Tibial artery (tissue), 4 donors: Measurements from ENCODE around the gene TOR4A.
"Not testable (repeated sequence)": the region's sequence is repeated elsewhere in the genome, so short reads cannot be mapped to it uniquely, and the experiment has no call there.

Experiments used
- DNase-seq, 2 donors: peaks; one replicate each; pipeline ENCODE4 v3.0.0-alpha.2; 2019
- H3K27ac ChIP-seq, 2 donors: fragments of 200-600 bp; sonication (generic) in 1 of 2; 1 replicate in 1 of 2; 2 replicates in 1 of 2; pipeline ENCODE4 v1.5.1; 2018 to 2019; ENCODE audit warnings: mild to moderate bottlenecking in 1 of 2
- H3K27me3 ChIP-seq, 2 donors: fragments of 200-600 bp; sonication (generic) in 1 of 2; one replicate each; pipeline versions ENCODE4 v1.5.1 to v1.6.0; 2016 to 2019
- H3K36me3 ChIP-seq, 3 donors: fragments of 200-600 bp; sonication (generic) in 2 of 3; one replicate each; pipeline ENCODE4 v1.5.1; 2016 to 2019; ENCODE audit warnings: mild to moderate bottlenecking in 2 of 3
- H3K4me1 ChIP-seq, 4 donors: fragments of 200-600 bp; sonication (generic) in 2 of 4; 1 replicate in 3 of 4; 2 replicates in 1 of 4; pipeline ENCODE4 v1.5.1; 2016 to 2019
- H3K4me3 ChIP-seq, 2 donors: fragments of 200-600 bp; sonication (generic) in 1 of 2; 1 replicate in 1 of 2; 2 replicates in 1 of 2; pipeline ENCODE4 v1.5.1; 2018 to 2019; ENCODE audit warnings: mild to moderate bottlenecking in 2 of 2
- H3K9me3 ChIP-seq, 3 donors: fragments of 200-600 bp; sonication (generic) in 1 of 3; one replicate each; pipeline ENCODE4 v1.5.1; 2016 to 2019
- intact Hi-C: fragments of 100-400 bp; cut with DNase I; formaldehyde crosslinking; loops from one replicate; pipeline ENCODE4 v1.15.0; 2023; ENCODE audit warnings: low total_unique reads
- TF ChIP-seq, protein P1 (sequence below), 2 experiments: fragments of 200-600 bp in 1 of 2; fragments of 450-650 bp in 1 of 2; IDR thresholded peaks; one replicate each; pipeline ENCODE4 v1.5.1; 2017 to 2019; ENCODE audit warnings: antibody characterized with exemption in 2 of 2, mild to moderate bottlenecking in 1 of 2, moderate library complexity in 1 of 2

Gene TOR4A

DNA sequence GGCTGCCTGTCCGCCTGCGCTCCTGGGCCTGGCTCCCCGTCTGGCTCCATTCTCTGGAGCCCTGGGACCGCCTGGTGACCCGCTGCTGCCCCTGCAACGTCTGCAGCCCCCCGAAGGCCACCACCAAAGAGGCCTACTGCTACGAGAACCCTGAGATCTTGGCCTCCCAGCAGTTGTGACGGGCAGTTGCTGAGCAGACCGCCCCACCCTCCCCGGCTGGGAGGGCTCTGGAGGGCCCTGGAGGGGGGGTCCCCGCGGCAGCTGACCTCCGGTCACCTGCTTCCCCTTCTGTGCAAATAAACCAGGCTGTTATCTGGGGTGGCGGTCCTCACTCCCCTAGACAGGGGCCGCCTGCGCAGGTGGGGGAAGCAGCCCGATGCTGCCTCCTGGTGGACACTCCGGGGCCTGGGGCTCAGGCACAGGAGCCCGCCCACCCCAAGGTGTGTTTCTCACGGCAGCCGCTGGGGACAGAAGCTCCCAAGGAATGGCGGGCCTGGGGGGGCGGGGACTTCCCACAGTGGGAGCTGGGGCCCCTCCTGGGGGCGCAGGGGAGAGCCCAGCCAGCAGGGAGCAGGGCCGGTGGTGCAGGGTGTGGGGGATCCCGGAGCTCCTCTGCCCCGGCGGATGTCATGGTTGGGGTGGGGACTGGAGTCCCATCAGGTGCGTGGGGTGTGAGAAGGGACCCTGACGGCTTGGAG is 41.1 kb upstream of the TOR4A start:
- Histone ChIP-seq H3K9me3 (no peaks in the 10 kb centered on the region), H3K4me3 (no peak overlapping the region), H3K4me1 (peaks cover 0 to 38% (median 15%) of the 10 kb centered on the region in 4 donors), H3K27me3 (peaks cover 0 to 49% of the 10 kb centered on the region in 2 donors), H3K27ac (no peak overlapping the region), H3K36me3 (no peaks in the 10 kb centered on the region)
- TF ChIP-seq, protein P1, sequence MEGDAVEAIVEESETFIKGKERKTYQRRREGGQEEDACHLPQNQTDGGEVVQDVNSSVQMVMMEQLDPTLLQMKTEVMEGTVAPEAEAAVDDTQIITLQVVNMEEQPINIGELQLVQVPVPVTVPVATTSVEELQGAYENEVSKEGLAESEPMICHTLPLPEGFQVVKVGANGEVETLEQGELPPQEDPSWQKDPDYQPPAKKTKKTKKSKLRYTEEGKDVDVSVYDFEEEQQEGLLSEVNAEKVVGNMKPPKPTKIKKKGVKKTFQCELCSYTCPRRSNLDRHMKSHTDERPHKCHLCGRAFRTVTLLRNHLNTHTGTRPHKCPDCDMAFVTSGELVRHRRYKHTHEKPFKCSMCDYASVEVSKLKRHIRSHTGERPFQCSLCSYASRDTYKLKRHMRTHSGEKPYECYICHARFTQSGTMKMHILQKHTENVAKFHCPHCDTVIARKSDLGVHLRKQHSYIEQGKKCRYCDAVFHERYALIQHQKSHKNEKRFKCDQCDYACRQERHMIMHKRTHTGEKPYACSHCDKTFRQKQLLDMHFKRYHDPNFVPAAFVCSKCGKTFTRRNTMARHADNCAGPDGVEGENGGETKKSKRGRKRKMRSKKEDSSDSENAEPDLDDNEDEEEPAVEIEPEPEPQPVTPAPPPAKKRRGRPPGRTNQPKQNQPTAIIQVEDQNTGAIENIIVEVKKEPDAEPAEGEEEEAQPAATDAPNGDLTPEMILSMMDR (IDR thresholded peaks at IDR 0.05): peak; percentile 95 to 96
- intact Hi-C loops: no loop called here
- peak; percentile 73 to 86 for DNase-seq

DNA sequence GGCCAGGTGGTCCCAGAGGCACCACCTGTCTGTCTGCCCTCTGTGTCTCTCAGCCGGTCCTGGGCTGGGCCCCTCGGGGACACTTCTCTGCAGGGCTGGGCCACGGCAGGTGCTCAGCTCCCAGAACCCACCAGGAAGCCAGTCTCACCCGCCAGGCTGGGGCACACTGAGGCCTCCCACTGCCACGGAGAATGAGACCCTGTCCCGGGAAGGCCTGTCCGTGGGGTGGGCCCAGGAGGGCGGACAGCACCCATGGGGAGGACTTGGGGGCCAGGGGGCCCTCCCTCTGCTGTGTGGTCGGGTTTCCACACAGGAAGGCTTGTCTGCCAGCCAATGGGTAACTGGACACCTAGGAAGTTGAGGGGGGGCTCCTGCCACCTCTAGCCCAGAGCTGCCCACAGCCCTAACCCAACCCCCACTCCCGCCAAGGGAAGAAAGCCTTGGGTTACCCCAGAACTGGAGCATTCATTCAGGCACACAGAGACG is 40.5 kb upstream of the TOR4A start:
- intact Hi-C loops: no loop called here
- H3K4me3 ChIP-seq: no peak overlapping the region
- H3K27me3 ChIP-seq: peaks cover 0 to 43% of the 10 kb centered on the region in 2 donors
- peaks cover 0 to 3% (median 1%) of the 10 kb centered on the region in 3 donors for H3K36me3 ChIP-seq
- H3K27ac ChIP-seq: no peak overlapping the region
- no peak for DNase-seq
- no peaks in the 10 kb centered on the region for H3K9me3 ChIP-seq
- peaks cover 0 to 42% (median 17%) of the 10 kb centered on the region in 4 donors for H3K4me1 ChIP-seq
- TF ChIP-seq, protein P1 (IDR thresholded peaks at IDR 0.05): no peak

DNA sequence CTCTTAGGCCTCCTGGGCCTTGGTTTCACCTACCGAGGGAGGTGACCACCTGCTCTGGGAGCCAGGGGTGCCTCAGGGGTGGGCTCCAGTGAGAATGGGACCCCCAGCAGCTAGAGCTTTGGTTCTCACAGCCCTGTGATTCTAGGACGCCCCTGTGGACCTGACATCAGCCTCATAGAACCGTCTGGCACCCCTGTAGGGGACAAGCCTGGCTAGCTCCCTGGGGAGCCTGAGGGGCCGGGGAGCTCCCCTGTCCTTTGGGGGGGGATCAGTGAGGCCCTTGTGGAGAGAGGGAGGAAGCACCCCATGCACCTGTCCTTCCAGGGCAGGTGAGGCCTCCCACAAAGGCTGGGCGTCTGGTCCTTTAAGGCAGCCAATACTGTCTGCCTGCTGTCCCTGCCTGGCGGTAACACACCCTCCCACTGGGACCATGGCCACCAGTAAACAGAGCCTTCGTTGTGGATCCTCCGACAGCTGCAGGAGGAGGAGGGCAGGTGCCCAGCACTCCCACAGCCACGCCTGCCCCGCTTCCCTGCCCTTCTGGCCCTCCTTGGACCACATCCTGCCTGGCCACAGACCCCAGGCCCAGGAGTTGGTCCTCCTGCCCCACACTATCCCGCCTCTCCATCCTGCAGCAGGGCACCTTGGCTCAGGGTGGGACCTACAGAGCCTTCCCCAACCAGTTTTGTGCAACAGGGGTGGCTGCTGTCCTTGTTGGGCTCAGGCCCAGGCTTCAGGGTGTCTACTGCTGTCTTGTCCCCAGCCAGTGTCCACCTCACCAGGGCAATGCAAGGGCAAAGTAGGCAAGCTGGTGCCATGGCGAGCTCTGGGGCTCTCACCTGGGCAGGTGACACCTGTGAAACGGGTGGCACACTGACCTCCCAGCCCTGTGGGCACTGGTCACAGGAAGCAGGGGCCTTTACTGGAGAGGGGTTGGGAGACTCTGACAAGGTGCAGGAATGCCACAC is 39.5 kb upstream of the TOR4A start:
- H3K4me3 ChIP-seq: no peak overlapping the region
- TF ChIP-seq, protein P1 (IDR thresholded peaks at IDR 0.05): no peak
- intact Hi-C loops: no loop called here
- H3K4me1 ChIP-seq: peaks cover 0 to 53% (median 28%) of the 10 kb centered on the region in 4 donors
- no peak for DNase-seq
- H3K27me3 ChIP-seq: peaks cover 0 to 32% of the 10 kb centered on the region in 2 donors
- no peaks in the 10 kb centered on the region for H3K9me3 ChIP-seq
- H3K36me3 ChIP-seq: peaks cover 8 to 14% (median 12%) of the 10 kb centered on the region in 3 donors
- H3K27ac ChIP-seq: no peak overlapping the region

DNA sequence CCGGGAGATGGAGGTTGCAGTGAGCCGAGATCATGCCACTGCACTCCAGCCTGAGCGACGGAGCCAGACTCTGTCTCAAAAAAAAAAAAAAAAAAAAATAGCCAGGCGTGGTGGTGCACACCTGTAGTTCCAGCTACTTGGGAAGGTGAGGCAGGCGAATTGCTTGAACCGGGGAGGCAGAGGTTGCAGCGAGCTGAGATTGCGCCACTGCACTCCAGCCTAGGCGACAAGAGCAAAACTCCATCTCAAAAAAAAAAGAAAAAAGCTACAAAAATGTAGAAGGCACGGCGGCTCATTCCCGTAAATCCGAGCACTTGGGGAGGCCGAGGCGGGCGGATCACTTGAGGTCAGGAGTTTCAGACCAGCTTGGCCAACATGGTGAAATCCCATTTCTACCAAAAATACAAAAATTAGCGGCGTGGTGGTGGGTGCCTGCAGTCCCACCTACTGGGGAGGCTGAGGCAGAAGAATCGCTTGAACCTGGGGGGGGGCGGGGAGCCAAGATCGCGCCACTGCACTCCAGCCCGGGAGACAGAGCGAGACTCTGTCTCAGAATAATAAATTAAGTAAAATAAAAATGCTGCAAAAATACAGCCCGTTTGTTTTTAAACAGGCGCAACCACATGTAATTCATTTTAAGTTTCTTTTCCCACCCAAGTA is 37.9 kb upstream of the TOR4A start:
- H3K9me3 ChIP-seq, DNase-seq, intact Hi-C loops: not testable (repeated sequence)
- peak overlapping the region; percentile 69 to 82 for H3K4me3 ChIP-seq
- peaks cover 8 to 23% (median 21%) of the 10 kb centered on the region in 3 donors for H3K36me3 ChIP-seq
- peaks cover 0 to 16% of the 10 kb centered on the region in 2 donors for H3K27me3 ChIP-seq
- peaks cover 0 to 58% (median 36%) of the 10 kb centered on the region in 4 donors for H3K4me1 ChIP-seq
- peak overlapping the region; percentile 94 to 95 for H3K27ac ChIP-seq

DNA sequence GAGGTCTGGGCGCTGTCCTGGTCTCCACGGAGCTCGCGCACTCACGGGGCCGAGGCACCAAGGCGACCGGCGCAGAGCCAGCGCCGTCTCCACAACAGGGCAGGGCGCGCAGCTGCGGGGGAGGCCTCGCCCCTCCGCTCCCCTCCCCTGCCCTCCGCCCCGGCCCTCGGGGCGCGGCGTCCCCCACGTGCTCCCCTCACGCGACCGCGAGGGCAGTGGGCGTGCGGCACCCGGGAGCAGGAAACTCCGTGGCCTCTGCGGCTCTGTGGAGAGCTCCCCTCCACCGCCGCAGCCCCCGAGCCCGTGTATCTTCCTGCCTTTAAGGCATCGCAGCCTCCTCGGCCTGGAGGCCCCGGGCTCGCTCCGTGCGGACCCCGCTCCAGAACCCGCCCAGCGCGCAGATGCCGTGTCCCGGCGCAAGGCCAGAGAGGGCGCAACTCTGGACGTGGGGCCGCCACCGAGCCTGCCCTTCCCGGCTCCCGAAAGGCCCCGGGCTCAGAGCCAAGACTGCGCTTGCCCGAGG is 37.1 kb upstream of the TOR4A start:
- peak overlapping the region; percentile 94 to 95 for H3K27ac ChIP-seq
- intact Hi-C loops: no loop called here
- peak; percentile 73 to 89 for DNase-seq
- H3K4me3 ChIP-seq: peak overlapping the region; percentile 69 to 82
- H3K4me1 ChIP-seq: peaks cover 0 to 58% (median 36%) of the 10 kb centered on the region in 4 donors
- H3K9me3 ChIP-seq: no peaks in the 10 kb centered on the region
- peaks cover 8 to 23% (median 21%) of the 10 kb centered on the region in 3 donors for H3K36me3 ChIP-seq
- H3K27me3 ChIP-seq: peaks cover 0 to 9% of the 10 kb centered on the region in 2 donors
- TF ChIP-seq, protein P1 (IDR thresholded peaks at IDR 0.05): no peak
